Calu3 (cell line): ENCODE data around the gene TTC28. TPM values are rescaled to one million over a fixed set of nuclear protein-coding genes. Genes with fewer than 3 reads are reported as not detected.

Experiments used
- BruUV-seq: library from RNA; stranded (reverse); fragments of 400-500 nt; replicated peaks from 2 replicates; lab custom pipeline; 2021; lab: Mats Ljungman, UMichigan
- CTCF ChIA-PET: fragments of 300-600 bp; sonication (Branson Sonifier 250); formaldehyde crosslinking; loops from one replicate; lab custom pipeline; 2022; ENCODE audit warnings: antibody characterized with exemption; lab: Charles Lee
- DNase-seq: peaks from one replicate; pipeline ENCODE4 v3.0.0; 2022
- H3K27ac Mint-ChIP-seq: one replicate; pipeline ENCODE4 v1.8.0; 2022; ENCODE audit warnings: mixed read lengths; ENCODE audit not compliant: unreplicated experiment
- H3K27me3 Mint-ChIP-seq: one replicate; pipeline ENCODE4 v1.8.0; 2022; ENCODE audit warnings: mixed read lengths; ENCODE audit not compliant: unreplicated experiment
- H3K36me3 Mint-ChIP-seq: one replicate; pipeline ENCODE4 v1.8.0; 2022; ENCODE audit warnings: mild to moderate bottlenecking, moderate library complexity, mixed read lengths; ENCODE audit not compliant: insufficient read depth, unreplicated experiment
- H3K4me1 Mint-ChIP-seq: one replicate; pipeline ENCODE4 v1.8.0; 2022; ENCODE audit warnings: mild to moderate bottlenecking, low read depth, mixed read lengths; ENCODE audit not compliant: unreplicated experiment
- H3K4me3 Mint-ChIP-seq: one replicate; pipeline ENCODE4 v1.8.0; 2022; ENCODE audit warnings: mild to moderate bottlenecking, low read depth, moderate library complexity, mixed read lengths; ENCODE audit not compliant: unreplicated experiment
- H3K9me3 Mint-ChIP-seq: one replicate; pipeline ENCODE4 v1.8.0; 2022; ENCODE audit warnings: low read depth, mixed read lengths; ENCODE audit not compliant: unreplicated experiment
- intact Hi-C: fragments of 100-400 bp; cut with micrococcal nuclease; formaldehyde crosslinking; loops from one replicate; pipeline ENCODE4 v1.10.0; 2022; ENCODE audit not compliant: unreplicated experiment
- total RNA-seq: library from RNA; stranded (reverse); gene quantifications from 2 replicates; pipeline ENCODE4 v1.2.3, GENCODE V29; 2022
- TF ChIP-seq, protein P1 (sequence below): fragments of 200-600 bp; IDR thresholded peaks from one replicate; pipeline ENCODE4 v1.8.0; 2022; ENCODE audit warnings: antibody characterized with exemption; ENCODE audit not compliant: unreplicated experiment

Gene TTC28
- total RNA-seq, 1 experiment from 2014 or later, result 5.2 TPM

DNA sequence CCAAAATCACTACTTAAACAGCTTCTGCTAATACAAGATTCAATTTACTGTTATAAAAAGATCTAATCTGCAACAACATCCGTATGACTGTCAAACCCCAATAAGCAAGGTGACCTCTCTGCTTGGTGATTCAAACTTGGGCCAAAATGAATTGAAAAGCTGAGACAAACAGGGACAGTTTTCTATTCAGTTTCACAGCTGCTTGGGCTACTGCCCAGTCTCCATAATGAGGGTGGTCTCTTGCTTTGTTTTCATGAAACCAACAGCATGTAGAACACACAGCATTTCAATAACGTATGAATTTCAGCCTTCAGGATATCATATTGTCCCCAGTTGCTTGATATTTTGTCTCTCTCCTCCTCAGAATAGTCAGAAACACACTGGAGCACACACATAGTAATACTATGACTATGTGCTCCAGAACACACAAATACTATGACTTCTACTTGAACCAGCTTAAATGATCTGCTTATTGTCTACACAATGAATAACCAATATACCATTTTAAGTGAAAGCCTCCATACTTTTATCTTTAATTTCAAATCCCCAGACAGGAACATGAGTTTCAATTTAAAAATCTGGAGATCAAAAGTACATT, 285.0 kb downstream of the TTC28 start:
- peaks cover 3% of the 10 kb centered on the region for H3K9me3 Mint-ChIP-seq
- peaks cover 48% of the 10 kb centered on the region for H3K27me3 Mint-ChIP-seq
- no peak for DNase-seq
- H3K36me3 Mint-ChIP-seq, result no peaks in the 10 kb centered on the region
- H3K4me3 Mint-ChIP-seq, result no peak overlapping the region
- no TSS peak for BruUV-seq
- H3K27ac Mint-ChIP-seq, result no peak overlapping the region
- no peaks in the 10 kb centered on the region for H3K4me1 Mint-ChIP-seq
- intact Hi-C loops, result no loop called here
- TF ChIP-seq, protein P1, sequence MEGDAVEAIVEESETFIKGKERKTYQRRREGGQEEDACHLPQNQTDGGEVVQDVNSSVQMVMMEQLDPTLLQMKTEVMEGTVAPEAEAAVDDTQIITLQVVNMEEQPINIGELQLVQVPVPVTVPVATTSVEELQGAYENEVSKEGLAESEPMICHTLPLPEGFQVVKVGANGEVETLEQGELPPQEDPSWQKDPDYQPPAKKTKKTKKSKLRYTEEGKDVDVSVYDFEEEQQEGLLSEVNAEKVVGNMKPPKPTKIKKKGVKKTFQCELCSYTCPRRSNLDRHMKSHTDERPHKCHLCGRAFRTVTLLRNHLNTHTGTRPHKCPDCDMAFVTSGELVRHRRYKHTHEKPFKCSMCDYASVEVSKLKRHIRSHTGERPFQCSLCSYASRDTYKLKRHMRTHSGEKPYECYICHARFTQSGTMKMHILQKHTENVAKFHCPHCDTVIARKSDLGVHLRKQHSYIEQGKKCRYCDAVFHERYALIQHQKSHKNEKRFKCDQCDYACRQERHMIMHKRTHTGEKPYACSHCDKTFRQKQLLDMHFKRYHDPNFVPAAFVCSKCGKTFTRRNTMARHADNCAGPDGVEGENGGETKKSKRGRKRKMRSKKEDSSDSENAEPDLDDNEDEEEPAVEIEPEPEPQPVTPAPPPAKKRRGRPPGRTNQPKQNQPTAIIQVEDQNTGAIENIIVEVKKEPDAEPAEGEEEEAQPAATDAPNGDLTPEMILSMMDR, result no peak
- CTCF ChIA-PET, result no interaction called here

DNA sequence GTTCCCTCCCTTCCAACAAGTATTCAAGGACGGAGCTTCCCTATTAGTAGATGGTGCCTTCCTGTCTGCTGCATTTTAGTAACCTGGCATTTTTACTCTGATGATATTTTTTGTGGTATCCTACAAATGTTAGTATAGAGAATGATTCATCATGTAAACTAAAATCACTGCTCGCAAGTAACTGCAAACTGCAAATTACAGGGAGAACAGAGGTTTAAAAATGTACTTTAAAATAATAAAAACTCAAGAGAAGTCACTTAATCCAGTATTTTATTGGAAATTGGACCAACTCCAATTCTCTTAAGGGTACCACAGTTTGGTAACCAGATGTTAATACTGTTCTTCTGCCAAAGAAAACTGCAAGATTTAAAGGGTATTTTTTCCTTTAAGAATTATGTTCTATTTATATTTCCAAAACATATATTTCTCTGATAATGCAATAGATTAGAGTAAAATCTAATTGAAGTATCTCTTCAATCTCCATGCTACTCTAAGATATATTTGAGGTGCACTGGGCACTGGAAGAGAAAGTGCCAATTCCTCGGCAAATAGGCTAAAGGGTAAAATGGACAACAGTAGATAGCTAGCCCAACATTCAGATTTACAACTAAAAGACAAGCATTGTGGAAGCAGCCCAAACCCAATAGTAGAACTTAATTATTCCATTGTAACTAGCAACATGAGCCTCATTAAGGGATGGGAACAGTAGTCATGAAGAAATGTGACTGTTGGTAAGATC, 298.0 kb downstream of the TTC28 start:
- H3K27ac Mint-ChIP-seq, result no peak overlapping the region
- intact Hi-C loops, result loop anchor here (10.0 kb wide), 1 partner anchor 63 kb away; no protein-coding TSS in a partner anchor
- H3K4me1 Mint-ChIP-seq, result no peaks in the 10 kb centered on the region

DNA sequence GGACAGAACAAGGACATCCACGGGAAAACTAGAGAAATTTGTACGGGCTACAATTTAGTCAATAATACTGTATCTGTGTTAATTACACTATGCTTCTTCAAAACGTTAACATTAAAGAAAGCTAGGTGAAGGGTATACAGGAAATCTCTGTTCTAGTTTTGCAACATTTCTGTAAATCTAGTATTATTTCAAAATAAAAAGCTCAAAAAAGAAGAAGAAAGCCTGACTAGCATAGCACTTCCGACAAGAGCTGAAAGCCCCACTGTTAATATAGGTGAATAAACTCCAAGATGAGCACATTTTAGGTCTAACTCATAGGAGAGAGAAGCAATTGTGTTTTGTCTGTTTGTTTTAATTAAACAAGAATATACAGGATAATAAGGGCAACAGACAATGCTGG, 299.7 kb downstream of the TTC28 start:
- TF ChIP-seq, protein P1, result no peak
- H3K4me1 Mint-ChIP-seq, result no peaks in the 10 kb centered on the region
- H3K27ac Mint-ChIP-seq, result no peak overlapping the region
- no peaks in the 10 kb centered on the region for H3K36me3 Mint-ChIP-seq
- DNase-seq, result no peak
- H3K9me3 Mint-ChIP-seq, result no peaks in the 10 kb centered on the region
- peaks cover 13% of the 10 kb centered on the region for H3K27me3 Mint-ChIP-seq
- no TSS peak for BruUV-seq
- H3K4me3 Mint-ChIP-seq, result no peak overlapping the region
- CTCF ChIA-PET, result interaction anchor here (0.6 kb wide), 2 partner anchors 33 to 220 kb away, joined by 4 to 6 read pairs; no protein-coding TSS in a partner anchor
- intact Hi-C loops, result loop anchor here (10.0 kb wide), 1 partner anchor 65 kb away; no protein-coding TSS in a partner anchor

More for the DNA sequence above, 298.0 kb downstream of the TTC28 start:
- Mint-ChIP-seq H3K9me3 (no peaks in the 10 kb centered on the region), H3K36me3 (no peaks in the 10 kb centered on the region), H3K27me3 (peaks cover 13% of the 10 kb centered on the region), H3K4me3 (no peak overlapping the region)
- BruUV-seq, result no TSS peak
- CTCF ChIA-PET, result interaction anchor here (0.7 kb wide), 1 partner anchor 963 kb away, joined by 3 read pairs; no protein-coding TSS in a partner anchor
- TF ChIP-seq, protein P1, result no peak
- no peak for DNase-seq

DNA sequence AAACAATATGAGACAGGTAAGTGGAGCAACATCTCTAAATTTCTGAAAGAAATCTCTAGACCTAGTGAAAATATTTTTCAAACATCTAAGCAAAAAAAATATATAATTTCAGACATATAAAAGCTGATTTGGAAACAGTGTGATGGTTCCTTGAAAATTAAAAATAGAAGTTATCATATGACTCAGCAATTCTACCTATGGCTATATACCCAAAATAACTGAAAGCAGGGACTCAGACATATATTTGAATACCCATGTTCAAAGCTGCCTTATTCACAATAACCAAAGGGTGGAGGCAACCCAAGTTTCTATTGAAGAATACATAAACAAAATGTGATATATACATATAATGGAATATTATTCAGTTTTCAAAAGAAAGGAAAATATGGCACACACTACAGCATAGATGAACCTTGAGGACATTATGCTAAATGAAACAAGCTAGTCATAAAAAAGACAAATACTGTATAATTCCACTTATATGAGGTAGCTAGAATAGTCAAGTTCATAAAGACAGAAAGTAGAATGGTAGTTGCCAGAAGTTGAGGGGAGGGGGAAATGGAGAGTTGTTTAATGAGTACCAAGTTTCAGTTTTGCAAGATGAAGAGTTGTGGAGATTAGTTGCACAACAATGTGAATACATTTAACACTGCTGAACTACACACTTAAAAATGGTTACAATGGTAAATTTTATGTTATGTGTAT, 300.4 kb downstream of the TTC28 start:
- Mint-ChIP-seq H3K9me3 (no peaks in the 10 kb centered on the region), H3K36me3 (no peaks in the 10 kb centered on the region), H3K4me3 (no peak overlapping the region), H3K27me3 (peaks cover 13% of the 10 kb centered on the region), H3K4me1 (no peaks in the 10 kb centered on the region), H3K27ac (no peak overlapping the region)
- DNase-seq, result no peak
- intact Hi-C loops, result no loop called here
- CTCF ChIA-PET, result no interaction called here
- TF ChIP-seq, protein P1, result no peak
- no TSS peak for BruUV-seq
